Measurements from ENCODE around the gene MPP4. TPM values are rescaled to one million over a fixed set of nuclear protein-coding genes. Genes with fewer than 3 reads are reported as not detected.

The MPP4 gene
- total and polyA plus RNA-seq, 12 donors: 0.16 to 0.25 (median 0.25) TPM; not detected in 9

DNA sequence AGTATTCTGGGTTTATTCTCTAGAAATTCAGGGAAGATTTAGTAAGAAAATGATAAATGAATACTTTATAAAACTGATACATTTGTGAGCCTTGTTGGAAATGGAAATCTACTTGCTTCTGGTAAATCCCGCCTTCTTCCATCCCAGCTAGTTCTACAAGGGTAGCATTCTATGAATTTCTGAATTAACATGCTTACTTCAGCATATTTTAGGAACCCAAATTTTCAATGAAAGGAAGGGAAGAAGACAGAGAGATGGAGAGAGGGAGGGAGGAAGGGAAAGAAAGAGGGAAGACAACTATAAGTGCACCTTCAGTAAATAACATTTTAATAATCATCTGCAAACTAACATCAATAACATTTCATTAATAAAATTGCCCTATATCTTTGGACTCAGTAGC lies 28.6 kb downstream of the MPP4 start:
- Histone ChIP-seq H3K4me3 (no peak overlapping the region), H3K27me3 (no peaks in the 10 kb centered on the region), H3K36me3 (no peaks in the 10 kb centered on the region), H3K4me1 (no peaks in the 10 kb centered on the region), H3K9me3 (peaks cover 0 to 9% (median 0%) of the 10 kb centered on the region in 11 donors), H3K27ac (no peak overlapping the region)
- WGBS, 2 donors: 96 to 98% methylated on average over 1 of the region's 1 CpG
- intact Hi-C loops (cut with DNase I): no loop called here
- DNase-seq: no peak
- ATAC-seq: no peak
- TF ChIP-seq, protein P1, sequence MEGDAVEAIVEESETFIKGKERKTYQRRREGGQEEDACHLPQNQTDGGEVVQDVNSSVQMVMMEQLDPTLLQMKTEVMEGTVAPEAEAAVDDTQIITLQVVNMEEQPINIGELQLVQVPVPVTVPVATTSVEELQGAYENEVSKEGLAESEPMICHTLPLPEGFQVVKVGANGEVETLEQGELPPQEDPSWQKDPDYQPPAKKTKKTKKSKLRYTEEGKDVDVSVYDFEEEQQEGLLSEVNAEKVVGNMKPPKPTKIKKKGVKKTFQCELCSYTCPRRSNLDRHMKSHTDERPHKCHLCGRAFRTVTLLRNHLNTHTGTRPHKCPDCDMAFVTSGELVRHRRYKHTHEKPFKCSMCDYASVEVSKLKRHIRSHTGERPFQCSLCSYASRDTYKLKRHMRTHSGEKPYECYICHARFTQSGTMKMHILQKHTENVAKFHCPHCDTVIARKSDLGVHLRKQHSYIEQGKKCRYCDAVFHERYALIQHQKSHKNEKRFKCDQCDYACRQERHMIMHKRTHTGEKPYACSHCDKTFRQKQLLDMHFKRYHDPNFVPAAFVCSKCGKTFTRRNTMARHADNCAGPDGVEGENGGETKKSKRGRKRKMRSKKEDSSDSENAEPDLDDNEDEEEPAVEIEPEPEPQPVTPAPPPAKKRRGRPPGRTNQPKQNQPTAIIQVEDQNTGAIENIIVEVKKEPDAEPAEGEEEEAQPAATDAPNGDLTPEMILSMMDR (IDR thresholded peaks at IDR 0.05): no peak

DNA sequence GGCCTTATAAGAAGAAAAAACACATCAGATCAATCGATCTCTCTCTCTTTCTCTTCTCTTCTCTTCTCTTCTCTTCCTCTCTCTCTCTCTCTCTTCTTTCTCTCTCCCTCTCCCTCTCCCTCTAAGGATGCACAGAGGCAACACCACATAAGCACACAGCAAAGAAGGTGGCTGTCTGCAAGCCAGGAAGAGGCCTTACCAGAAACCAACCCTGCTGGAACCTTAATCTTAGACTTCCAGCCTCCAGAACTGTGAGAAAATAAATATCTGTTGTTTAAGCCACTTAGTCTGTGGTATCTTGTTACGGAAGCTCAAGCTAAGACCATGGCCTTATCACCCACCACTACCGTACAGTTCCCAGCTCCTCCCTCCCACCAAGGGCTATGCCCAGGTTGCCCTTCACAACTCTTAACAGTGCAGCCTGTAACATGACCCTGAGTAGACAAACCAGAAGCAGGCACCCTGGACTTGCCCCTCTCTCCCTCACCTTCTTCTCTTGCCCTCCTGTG lies 30.0 kb downstream of the MPP4 start:
- H3K9me3 ChIP-seq: peaks cover 0 to 9% (median 0%) of the 10 kb centered on the region in 11 donors
- no peaks in the 10 kb centered on the region for H3K27me3 ChIP-seq
- no peak overlapping the region for H3K27ac ChIP-seq
- DNase-seq (no peak), ATAC-seq (no peak)
- TF ChIP-seq, protein P1 (IDR thresholded peaks at IDR 0.05): no peak
- intact Hi-C loops (cut with DNase I): no loop called here
- no peaks in the 10 kb centered on the region for H3K4me1 ChIP-seq
- no peak overlapping the region for H3K4me3 ChIP-seq
- WGBS, 2 donors: 52 to 55% methylated on average over 3 of the region's 3 CpGs
- no peaks in the 10 kb centered on the region for H3K36me3 ChIP-seq

DNA sequence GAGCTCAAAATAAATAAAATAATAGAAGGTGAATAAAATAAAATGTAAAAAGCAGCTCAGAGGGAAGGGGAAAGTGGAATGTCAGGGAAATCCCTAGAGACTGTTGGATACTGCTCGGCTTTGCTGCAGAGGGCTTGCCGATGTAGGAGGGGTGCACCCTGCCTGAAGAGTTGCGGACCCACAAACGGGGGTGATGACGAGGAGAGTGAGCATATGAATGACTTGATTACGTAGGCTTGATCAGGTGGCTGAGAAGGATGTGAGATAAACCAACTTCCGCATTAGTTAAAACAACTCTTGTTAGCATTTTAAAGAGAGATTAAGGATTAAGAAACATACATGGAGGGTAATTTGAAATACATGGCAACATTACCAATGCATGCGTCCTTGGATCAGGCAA lies 34.1 kb downstream of the MPP4 start:
- peaks cover 0 to 2% (median 0%) of the 10 kb centered on the region in 11 donors for H3K9me3 ChIP-seq
- peaks cover 0 to 6% (median 0%) of the 10 kb centered on the region in 9 donors for H3K4me1 ChIP-seq
- no peaks in the 10 kb centered on the region for H3K36me3 ChIP-seq
- DNase-seq (no peak), ATAC-seq (no peak)
- TF ChIP-seq, protein P1 (IDR thresholded peaks at IDR 0.05): no peak
- no peak overlapping the region for H3K4me3 ChIP-seq
- no peaks in the 10 kb centered on the region for H3K27me3 ChIP-seq
- H3K27ac ChIP-seq: no peak overlapping the region
- intact Hi-C loops (cut with DNase I): no loop called here
- 66 to 71% methylated on average over 8 of the region's 8 CpGs for WGBS, 2 donors

DNA sequence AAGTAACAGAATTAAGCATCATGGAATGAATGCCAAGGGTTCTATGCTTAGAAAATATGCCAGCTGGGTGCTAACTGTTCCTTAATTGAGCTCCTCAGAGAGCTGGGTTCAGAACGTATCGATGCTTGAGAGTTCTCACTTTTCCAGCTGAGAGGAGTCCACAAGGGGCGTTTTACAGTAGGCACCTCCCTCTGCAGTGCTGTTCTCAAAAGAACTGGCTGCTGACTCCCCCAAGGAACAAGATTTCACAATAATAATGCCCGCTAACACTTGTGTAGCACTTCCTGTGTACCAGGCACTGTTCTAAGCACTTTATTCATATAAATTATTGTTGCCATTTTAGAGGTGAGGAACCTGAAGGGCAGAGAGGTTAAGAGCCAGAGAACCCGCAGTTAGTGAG lies 37.1 kb downstream of the MPP4 start:
- 54 to 57% methylated on average over 5 of the region's 5 CpGs for WGBS, 2 donors
- intact Hi-C loops (cut with DNase I): no loop called here
- H3K4me1 ChIP-seq: peaks cover 0 to 6% (median 0%) of the 10 kb centered on the region in 9 donors
- no peaks in the 10 kb centered on the region for H3K27me3 ChIP-seq
- DNase-seq (no peak), ATAC-seq (no peak)
- H3K4me3 ChIP-seq: no peak overlapping the region
- no peak overlapping the region for H3K27ac ChIP-seq
- H3K9me3 ChIP-seq: no peaks in the 10 kb centered on the region
- H3K36me3 ChIP-seq: no peaks in the 10 kb centered on the region
- TF ChIP-seq, protein P1 (IDR thresholded peaks at IDR 0.05): no peak
